GM23338 (cell line): Measurements from ENCODE around the gene REEP1.

Experiments
- EZH2 ChIP-seq: fragments of 200-600 bp; sonication (generic); IDR thresholded peaks from one replicate; pipeline ENCODE4 v1.8.0; 2017; ENCODE audit warnings: antibody characterized with exemption, mild to moderate bottlenecking, low read depth; ENCODE audit not compliant: unreplicated experiment
- POLR2AphosphoS5 ChIP-seq: IDR thresholded peaks from 2 replicates; pipeline ENCODE4 v1.6.1; 2016; ENCODE audit warnings: antibody characterized with exemption, low read depth
- TF ChIP-seq, protein P1 (sequence below): IDR thresholded peaks from one replicate; pipeline ENCODE4 v1.6.1; 2018; ENCODE audit warnings: antibody characterized with exemption; ENCODE audit not compliant: unreplicated experiment
- TF ChIP-seq, protein P2 (sequence below), 2 experiments: fragments of 200-600 bp in 1 of 2; sonication (generic) in 1 of 2; conservative IDR thresholded peaks; 2 replicates each; pipeline versions ENCODE4 v1.5.1 to v1.6.1; 2016 to 2017; ENCODE audit warnings: antibody characterized with exemption in 2 of 2, low read depth in 2 of 2, mild to moderate bottlenecking in 2 of 2, moderate library complexity in 1 of 2

DNA sequence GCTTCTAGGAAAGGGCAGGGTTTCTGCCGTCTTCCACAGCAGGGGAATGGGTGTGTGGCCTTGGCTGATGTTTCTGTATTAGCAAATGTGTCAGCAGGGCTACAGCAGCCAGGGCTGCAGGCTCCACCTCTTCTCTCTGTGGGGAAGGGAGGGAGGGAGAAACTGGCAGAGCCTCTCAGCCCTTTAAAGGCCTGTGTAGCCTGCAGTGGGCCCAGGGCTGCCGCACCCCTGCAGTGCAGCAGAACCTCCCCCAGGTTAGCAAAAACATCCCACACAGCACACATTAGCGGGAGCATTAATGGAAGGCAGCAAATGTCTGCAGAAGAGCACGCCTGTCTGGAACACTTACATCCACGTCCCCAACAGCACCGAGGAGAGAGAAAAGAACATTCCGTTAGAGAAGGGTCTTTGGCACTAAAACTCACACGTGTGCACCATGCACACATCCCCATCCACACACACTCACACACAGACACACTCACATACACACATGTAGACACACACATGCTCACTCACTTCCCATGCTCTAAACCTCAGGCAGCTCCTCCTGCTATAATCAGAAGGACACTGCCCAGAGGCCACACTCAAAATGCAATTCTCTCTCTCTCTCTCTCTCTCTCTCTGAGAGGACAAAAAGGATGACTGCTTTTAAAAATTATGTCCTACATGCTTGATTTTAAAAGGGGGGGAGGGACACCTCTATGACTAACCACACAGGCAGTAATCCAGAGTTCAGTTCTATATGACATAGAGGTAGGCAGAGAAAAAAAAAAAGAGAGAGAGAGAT is 114.1 kb downstream of the REEP1 start:
- TF ChIP-seq EZH2 (no peak), POLR2AphosphoS5 (no peak)
- TF ChIP-seq, protein P1, sequence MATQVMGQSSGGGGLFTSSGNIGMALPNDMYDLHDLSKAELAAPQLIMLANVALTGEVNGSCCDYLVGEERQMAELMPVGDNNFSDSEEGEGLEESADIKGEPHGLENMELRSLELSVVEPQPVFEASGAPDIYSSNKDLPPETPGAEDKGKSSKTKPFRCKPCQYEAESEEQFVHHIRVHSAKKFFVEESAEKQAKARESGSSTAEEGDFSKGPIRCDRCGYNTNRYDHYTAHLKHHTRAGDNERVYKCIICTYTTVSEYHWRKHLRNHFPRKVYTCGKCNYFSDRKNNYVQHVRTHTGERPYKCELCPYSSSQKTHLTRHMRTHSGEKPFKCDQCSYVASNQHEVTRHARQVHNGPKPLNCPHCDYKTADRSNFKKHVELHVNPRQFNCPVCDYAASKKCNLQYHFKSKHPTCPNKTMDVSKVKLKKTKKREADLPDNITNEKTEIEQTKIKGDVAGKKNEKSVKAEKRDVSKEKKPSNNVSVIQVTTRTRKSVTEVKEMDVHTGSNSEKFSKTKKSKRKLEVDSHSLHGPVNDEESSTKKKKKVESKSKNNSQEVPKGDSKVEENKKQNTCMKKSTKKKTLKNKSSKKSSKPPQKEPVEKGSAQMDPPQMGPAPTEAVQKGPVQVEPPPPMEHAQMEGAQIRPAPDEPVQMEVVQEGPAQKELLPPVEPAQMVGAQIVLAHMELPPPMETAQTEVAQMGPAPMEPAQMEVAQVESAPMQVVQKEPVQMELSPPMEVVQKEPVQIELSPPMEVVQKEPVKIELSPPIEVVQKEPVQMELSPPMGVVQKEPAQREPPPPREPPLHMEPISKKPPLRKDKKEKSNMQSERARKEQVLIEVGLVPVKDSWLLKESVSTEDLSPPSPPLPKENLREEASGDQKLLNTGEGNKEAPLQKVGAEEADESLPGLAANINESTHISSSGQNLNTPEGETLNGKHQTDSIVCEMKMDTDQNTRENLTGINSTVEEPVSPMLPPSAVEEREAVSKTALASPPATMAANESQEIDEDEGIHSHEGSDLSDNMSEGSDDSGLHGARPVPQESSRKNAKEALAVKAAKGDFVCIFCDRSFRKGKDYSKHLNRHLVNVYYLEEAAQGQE: no peak
- TF ChIP-seq, protein P2, sequence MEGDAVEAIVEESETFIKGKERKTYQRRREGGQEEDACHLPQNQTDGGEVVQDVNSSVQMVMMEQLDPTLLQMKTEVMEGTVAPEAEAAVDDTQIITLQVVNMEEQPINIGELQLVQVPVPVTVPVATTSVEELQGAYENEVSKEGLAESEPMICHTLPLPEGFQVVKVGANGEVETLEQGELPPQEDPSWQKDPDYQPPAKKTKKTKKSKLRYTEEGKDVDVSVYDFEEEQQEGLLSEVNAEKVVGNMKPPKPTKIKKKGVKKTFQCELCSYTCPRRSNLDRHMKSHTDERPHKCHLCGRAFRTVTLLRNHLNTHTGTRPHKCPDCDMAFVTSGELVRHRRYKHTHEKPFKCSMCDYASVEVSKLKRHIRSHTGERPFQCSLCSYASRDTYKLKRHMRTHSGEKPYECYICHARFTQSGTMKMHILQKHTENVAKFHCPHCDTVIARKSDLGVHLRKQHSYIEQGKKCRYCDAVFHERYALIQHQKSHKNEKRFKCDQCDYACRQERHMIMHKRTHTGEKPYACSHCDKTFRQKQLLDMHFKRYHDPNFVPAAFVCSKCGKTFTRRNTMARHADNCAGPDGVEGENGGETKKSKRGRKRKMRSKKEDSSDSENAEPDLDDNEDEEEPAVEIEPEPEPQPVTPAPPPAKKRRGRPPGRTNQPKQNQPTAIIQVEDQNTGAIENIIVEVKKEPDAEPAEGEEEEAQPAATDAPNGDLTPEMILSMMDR (conservative IDR thresholded peaks at IDR 0.05; ENCODE audit: low read depth in 2 of 2): no peak
